Mesodermal cell (in vitro differentiated cells): ENCODE measurements around the gene GRIN3A.
"Not testable (repeated sequence)": the region's sequence is repeated elsewhere in the genome, so short reads cannot be mapped to it uniquely, and the experiment has no call there.

Experiments used
- H3K27ac ChIP-seq: 2 replicates; pipeline ENCODE4 v1.7.0; 2013; ENCODE audit warnings: mild to moderate bottlenecking, low read depth, low read length, moderate library complexity; ENCODE audit not compliant: severe bottlenecking
- H3K36me3 ChIP-seq: 2 replicates; pipeline ENCODE4 v1.7.1; 2013; ENCODE audit warnings: mild to moderate bottlenecking, low read length, moderate library complexity; ENCODE audit not compliant: control insufficient read depth, insufficient read depth
- H3K4me1 ChIP-seq: one replicate; pipeline ENCODE4 v1.7.1; 2013; ENCODE audit warnings: mild to moderate bottlenecking, low read length; ENCODE audit not compliant: insufficient read depth, control insufficient read depth, poor library complexity, severe bottlenecking
- H3K4me3 ChIP-seq: 2 replicates; pipeline ENCODE4 v1.7.0; 2013; ENCODE audit warnings: low read length, control low read depth, mild to moderate bottlenecking; ENCODE audit not compliant: insufficient read depth, poor library complexity, severe bottlenecking; ENCODE audit errors: extremely low read depth
- H3K9me3 ChIP-seq: 2 replicates; pipeline ENCODE4 v1.7.1; 2013; ENCODE audit warnings: mild to moderate bottlenecking, low read length, moderate library complexity; ENCODE audit not compliant: control insufficient read depth
- WGBS, 2 experiments: methylation state at CpG; one replicate each; pipeline ENCODE4 v1.1.5; 2013; ENCODE audit warnings: missing lambda C conversion rate in 2 of 2; ENCODE audit not compliant: insufficient coverage in 2 of 2; 5-methylcytosine and 5-hydroxymethylcytosine counted together

The GRIN3A gene

GRCh38 chr9:101736717-101737116, 1.7 kb downstream of the GRIN3A start:
- Histone ChIP-seq H3K4me3 (no peak overlapping the region), H3K36me3 (no peaks in the 10 kb centered on the region), H3K27ac (no peak overlapping the region), H3K4me1 (peaks cover 2% of the 10 kb centered on the region), H3K9me3 (no peaks in the 10 kb centered on the region)
- 37 to 47% methylated on average over 14 of the region's 14 CpGs for WGBS, 2 experiments

DNA sequence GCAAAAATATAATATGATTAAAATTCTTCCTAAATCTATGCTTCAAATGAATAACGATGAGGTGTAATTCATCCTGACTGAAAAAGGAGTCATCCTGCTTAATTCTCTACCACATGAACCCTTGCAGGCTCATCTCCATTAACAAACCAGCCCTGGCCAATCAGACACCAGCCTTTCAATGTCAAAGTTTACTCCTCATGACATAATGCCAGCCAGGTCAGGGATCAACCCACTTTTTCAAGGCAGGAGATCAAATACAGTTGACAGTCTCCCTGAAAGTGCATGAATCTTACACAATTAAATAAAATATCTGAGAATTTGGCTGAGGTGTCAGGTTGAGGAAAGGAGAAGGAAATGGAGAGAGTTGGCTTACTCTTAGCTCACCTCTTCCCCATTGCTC, 7.0 kb downstream of the GRIN3A start:
- Histone ChIP-seq H3K36me3 (no peaks in the 10 kb centered on the region), H3K4me1 (no peaks in the 10 kb centered on the region), H3K27ac (no peak overlapping the region), H3K9me3 (no peaks in the 10 kb centered on the region), H3K4me3 (no peak overlapping the region)
- no CpG with 5 or more reads among the region's 1 CpG for WGBS, 2 experiments

DNA sequence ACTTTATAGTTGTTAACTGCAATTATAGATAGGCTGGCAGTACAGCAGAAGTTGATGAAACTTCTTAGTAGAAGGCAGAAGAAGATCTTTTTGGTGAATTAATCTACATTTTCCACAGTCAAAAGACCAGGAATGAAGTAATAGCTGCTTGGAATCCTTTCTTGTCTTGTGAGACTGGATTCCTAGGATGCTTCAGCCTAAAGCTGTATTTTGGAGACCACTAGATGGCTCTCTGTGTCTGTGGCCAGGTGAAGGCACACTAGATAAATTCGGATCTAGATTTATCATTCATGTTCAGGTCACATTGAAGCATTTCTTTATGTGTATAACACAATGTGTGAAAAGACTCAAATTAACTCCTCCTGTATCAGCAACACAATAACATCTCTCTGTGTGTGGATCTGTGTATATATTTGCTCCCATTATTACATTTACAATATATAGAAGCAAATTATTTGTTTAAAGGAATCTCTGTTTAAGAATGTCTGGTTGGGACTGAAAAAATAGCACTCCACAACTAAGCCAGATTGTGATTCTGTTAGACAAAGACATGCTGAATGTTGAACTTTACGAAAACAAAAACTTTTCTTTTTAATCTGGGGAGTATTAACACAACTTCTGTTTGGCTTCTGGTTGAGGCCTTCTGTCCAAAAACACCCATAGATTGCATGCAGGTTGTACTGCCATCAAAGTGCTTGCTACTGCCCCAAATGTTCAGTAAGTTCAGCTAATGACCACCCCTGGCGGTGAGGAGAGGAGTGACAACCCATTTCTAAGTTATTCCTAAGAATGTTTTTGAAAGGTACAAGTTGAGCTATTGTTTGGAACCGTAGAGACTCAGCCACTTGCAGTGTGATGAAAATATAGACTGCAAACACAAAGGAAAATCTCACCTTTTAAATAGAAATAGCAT, 10.6 kb downstream of the GRIN3A start:
- H3K27ac ChIP-seq, result no peak overlapping the region
- H3K4me1 ChIP-seq, result no peaks in the 10 kb centered on the region
- WGBS, 2 experiments, result 29% methylated on average over 1 of the region's 4 CpGs; no CpG with 5 or more reads in 1 of the 2 experiments
- H3K36me3 ChIP-seq, result no peaks in the 10 kb centered on the region
- no peaks in the 10 kb centered on the region for H3K9me3 ChIP-seq
- H3K4me3 ChIP-seq, result no peak overlapping the region

DNA sequence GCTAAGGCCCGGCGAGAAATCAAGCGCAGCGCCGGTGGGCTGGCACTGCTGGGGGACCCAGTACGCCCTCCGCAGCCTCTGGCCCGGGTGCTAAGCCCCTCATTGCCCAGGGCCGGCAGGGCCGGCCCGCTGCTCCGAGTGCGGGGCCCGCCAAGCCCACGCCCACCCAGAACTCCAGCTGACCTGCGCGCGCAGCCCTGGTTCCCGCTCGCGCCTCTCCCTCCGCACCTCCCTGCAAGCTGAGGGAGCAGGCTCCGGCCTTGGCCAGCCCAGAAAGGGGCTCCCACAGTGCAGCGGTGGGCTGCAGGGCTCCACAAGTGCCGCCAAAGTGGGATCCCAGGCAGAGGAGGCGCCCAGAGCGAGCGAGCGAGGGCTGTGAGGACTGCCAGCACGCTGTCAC, 14.2 kb downstream of the GRIN3A start:
- H3K27ac ChIP-seq, result not testable (repeated sequence)
- 93 to 96% methylated on average over 22 to 28 of the region's 30 CpGs for WGBS, 2 experiments

GRCh38 chr9:101718192-101718591, 20.3 kb downstream of the GRIN3A start:
- Histone ChIP-seq H3K9me3 (no peaks in the 10 kb centered on the region), H3K4me3 (no peak overlapping the region), H3K27ac (no peak overlapping the region), H3K36me3 (no peaks in the 10 kb centered on the region), H3K4me1 (no peaks in the 10 kb centered on the region)
- WGBS, 2 experiments, result 67 to 73% methylated on average over 1 of the region's 2 CpGs

More for the DNA sequence above, 14.2 kb downstream of the GRIN3A start:
- not testable (repeated sequence) for H3K4me1 ChIP-seq, H3K9me3 ChIP-seq, H3K4me3 ChIP-seq, H3K36me3 ChIP-seq

- no peaks in the 10 kb centered on the region for H3K36me3 ChIP-seq
- no peak overlapping the region for H3K27ac ChIP-seq
- 33% methylated on average over 1 of the region's 2 CpGs; no CpG with 5 or more reads in 1 of the 2 experiments for WGBS, 2 experiments
- no peaks in the 10 kb centered on the region for H3K4me1 ChIP-seq
- H3K4me3 ChIP-seq, result no peak overlapping the region
- H3K9me3 ChIP-seq, result no peaks in the 10 kb centered on the region
Measured at GRCh38 chr9:101716629-101717028, 21.8 kb downstream of the GRIN3A start.

GRCh38 chr9:101711330-101711941, 27.0 kb downstream of the GRIN3A start:
- 61 to 62% methylated on average over 5 to 7 of the region's 10 CpGs for WGBS, 2 experiments
- no peak overlapping the region for H3K27ac ChIP-seq
- H3K4me3 ChIP-seq, result no peak overlapping the region
- H3K36me3 ChIP-seq, result no peaks in the 10 kb centered on the region
- no peaks in the 10 kb centered on the region for H3K9me3 ChIP-seq
- no peaks in the 10 kb centered on the region for H3K4me1 ChIP-seq

DNA sequence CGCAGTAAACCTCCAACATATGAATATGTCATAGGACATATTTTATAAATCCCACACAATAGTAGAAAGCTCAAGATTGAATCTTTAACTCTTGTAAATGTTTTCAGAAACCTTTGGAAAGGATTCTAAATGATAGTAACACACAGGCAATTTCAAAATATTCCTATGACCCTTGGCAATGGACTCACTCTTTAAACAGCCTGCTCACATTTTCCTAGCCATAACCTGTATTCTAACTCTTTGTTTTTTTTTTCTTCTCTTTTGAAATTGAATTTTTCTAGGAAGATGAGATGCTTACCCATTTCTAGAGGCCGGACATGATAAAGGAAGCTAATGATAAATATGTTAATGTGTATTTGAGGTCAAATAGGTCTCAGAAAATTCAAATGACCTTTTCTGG, 29.6 kb downstream of the GRIN3A start:
- no peaks in the 10 kb centered on the region for H3K4me1 ChIP-seq
- WGBS, 2 experiments, result 100% methylated on average over 1 of the region's 2 CpGs; no CpG with 5 or more reads in 1 of the 2 experiments
- H3K9me3 ChIP-seq, result no peaks in the 10 kb centered on the region
- H3K4me3 ChIP-seq, result no peak overlapping the region
- H3K27ac ChIP-seq, result no peak overlapping the region
- no peaks in the 10 kb centered on the region for H3K36me3 ChIP-seq

DNA sequence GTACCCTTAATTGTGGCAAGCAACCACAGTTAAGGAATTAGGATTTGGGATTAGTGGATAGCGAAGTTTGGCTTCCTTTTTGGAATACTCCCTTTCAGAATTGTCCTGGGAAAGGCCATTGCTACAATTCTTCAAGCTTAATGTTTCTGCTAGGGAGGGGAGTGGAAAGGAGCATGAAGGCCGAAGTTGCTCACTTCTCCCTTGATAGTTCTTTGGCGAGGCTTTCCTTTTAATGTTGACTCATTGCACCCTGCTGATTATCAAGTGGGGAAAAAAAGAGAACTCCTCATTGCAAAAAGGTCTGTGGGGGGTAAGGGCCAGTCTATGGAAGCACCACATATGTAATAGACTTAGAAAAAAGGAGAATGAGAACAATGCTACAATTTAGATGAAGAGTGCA, 30.7 kb downstream of the GRIN3A start:
- Histone ChIP-seq H3K4me3 (no peak overlapping the region), H3K27ac (no peak overlapping the region), H3K9me3 (no peaks in the 10 kb centered on the region), H3K4me1 (no peaks in the 10 kb centered on the region), H3K36me3 (no peaks in the 10 kb centered on the region)
- 31 to 34% methylated on average over 2 of the region's 3 CpGs for WGBS, 2 experiments

DNA sequence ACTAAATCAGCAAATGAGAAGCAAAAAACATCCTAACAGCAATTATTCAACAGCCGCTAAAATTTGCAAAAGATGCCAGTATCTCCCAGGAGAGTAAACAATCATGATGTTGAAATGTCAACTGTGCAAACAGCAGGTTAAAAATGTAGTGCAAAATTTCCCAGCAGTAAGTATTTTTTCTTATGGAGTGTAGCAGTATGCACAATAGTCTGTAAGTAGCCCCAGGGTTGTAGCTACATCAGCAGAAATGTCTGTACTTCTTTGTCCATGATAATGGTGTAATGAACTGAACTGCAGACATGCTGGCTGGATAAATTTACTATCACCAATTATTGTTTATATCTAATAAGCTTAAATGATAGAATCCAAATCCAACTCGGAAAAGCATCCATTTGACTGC, 31.4 kb downstream of the GRIN3A start:
- Histone ChIP-seq H3K4me3 (no peak overlapping the region), H3K9me3 (no peaks in the 10 kb centered on the region), H3K27ac (no peak overlapping the region), H3K36me3 (no peaks in the 10 kb centered on the region), H3K4me1 (no peaks in the 10 kb centered on the region)
- WGBS, 2 experiments, result 80% methylated on average over 1 of the region's 2 CpGs; no CpG with 5 or more reads in 1 of the 2 experiments

DNA sequence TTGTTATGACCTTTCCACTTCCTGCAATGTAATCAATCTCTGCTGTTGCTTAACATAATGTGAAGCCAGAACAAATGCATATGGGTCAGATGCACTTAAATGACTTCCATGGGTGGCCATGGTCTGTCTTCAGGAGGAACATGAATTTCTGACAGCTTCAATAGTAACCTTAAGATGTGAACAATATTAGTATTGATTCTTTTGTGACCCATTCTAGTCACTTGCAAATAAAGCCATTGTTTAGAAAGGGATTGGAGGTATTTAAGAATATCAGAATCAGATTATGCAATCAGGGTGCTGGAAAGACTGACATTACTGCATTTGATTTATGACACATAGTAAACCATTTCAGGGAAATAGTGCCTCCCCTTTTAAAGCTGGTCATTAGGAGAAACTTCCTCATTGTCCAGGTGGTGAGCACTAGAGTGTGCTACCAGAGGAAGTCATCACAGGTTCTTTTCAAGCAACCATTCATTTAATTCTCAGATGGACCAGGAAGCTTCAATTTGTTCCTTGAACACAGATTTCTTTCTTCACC, 32.1 kb downstream of the GRIN3A start:
- no peaks in the 10 kb centered on the region for H3K9me3 ChIP-seq
- no peak overlapping the region for H3K4me3 ChIP-seq
- no peaks in the 10 kb centered on the region for H3K4me1 ChIP-seq
- no peaks in the 10 kb centered on the region for H3K36me3 ChIP-seq
- H3K27ac ChIP-seq, result no peak overlapping the region
